OCI-LY3 (cell line): ENCODE data around the gene RAD1.

Experiments used
- CTCF ChIP-seq: fragments of 200-600, 300-600 bp; sonication (generic); IDR thresholded peaks from 2 replicates; pipeline ENCODE4 v1.5.1; 2014; ENCODE audit warnings: antibody characterized with exemption, low read length, low read depth
- EZH2phosphoT487 ChIP-seq: fragments of 200-600 bp; shearing (Covaris generic); IDR thresholded peaks from 2 replicates; pipeline ENCODE4 v1.6.1; 2018; ENCODE audit warnings: antibody characterized with exemption, mixed run types, low read depth

- no peak for TF ChIP-seq CTCF
- no peak for TF ChIP-seq EZH2phosphoT487
Measured at GRCh38 chr5:34857161-34857560, 58.1 kb downstream of the RAD1 start.
